H9 (cell line): ENCODE results near the gene SLC22A5. TPM values are rescaled to one million over a fixed set of nuclear protein-coding genes. Genes with fewer than 3 reads are reported as not detected.

Experiments
- DNase-seq: peaks from one replicate; pipeline ENCODE4 v3.0.0-alpha.2; 2017
- H2AFZ ChIP-seq: one replicate; pipeline ENCODE4 v1.6.1; 2013; ENCODE audit warnings: mild to moderate bottlenecking, low read length, control low read depth, moderate library complexity
- H2AK5ac ChIP-seq: 2 replicates; pipeline ENCODE4 v1.6.1; 2013; ENCODE audit warnings: low read length, control low read depth, mixed read lengths; ENCODE audit not compliant: insufficient read length
- H2BK120ac ChIP-seq: one replicate; pipeline ENCODE4 v1.6.1; 2013; ENCODE audit warnings: low read depth, mild to moderate bottlenecking, low read length, control low read depth, inconsistent platforms; ENCODE audit not compliant: poor library complexity, severe bottlenecking
- H2BK12ac ChIP-seq: 2 replicates; pipeline ENCODE4 v1.6.1; 2013; ENCODE audit warnings: low read length, control low read depth, mixed read lengths, low read depth; ENCODE audit not compliant: insufficient read length
- H2BK15ac ChIP-seq: 2 replicates; pipeline ENCODE4 v1.6.1; 2013; ENCODE audit warnings: low read depth, low read length, control low read depth
- H2BK20ac ChIP-seq: one replicate; pipeline ENCODE4 v1.6.1; 2013; ENCODE audit warnings: low read depth, mild to moderate bottlenecking, low read length, control low read depth, inconsistent platforms; ENCODE audit not compliant: poor library complexity, severe bottlenecking
- H2BK5ac ChIP-seq: 2 replicates; pipeline ENCODE4 v1.6.1; 2013; ENCODE audit warnings: low read length, control low read depth, mixed read lengths; ENCODE audit not compliant: insufficient read length
- H3K14ac ChIP-seq: 2 replicates; pipeline ENCODE4 v1.6.1; 2013; ENCODE audit warnings: low read length, control low read depth; ENCODE audit not compliant: insufficient read depth
- H3K18ac ChIP-seq: 2 replicates; pipeline ENCODE4 v1.6.1; 2013; ENCODE audit warnings: low read depth, mild to moderate bottlenecking, mixed read lengths, low read length, control low read depth; ENCODE audit not compliant: insufficient read length
- H3K23ac ChIP-seq: 2 replicates; pipeline ENCODE4 v1.6.1; 2013; ENCODE audit warnings: low read length, control low read depth, mixed read lengths, low read depth; ENCODE audit not compliant: insufficient read length
- H3K23me2 ChIP-seq: 2 replicates; pipeline ENCODE4 v1.6.1; 2013; ENCODE audit warnings: low read depth, mild to moderate bottlenecking, mixed read lengths, low read length, control low read depth; ENCODE audit not compliant: insufficient read length, poor library complexity, severe bottlenecking
- H3K27ac ChIP-seq: 2 replicates; pipeline ENCODE4 v1.5.1; 2013; ENCODE audit warnings: low read length, control low read depth, mixed read lengths, low read depth; ENCODE audit not compliant: insufficient read length
- H3K27me3 ChIP-seq: 2 replicates; pipeline ENCODE4 v1.6.1; 2013; ENCODE audit warnings: low read length, control low read depth, inconsistent platforms; ENCODE audit not compliant: insufficient read depth
- H3K4ac ChIP-seq: 2 replicates; pipeline ENCODE4 v1.6.1; 2013; ENCODE audit warnings: low read depth, mild to moderate bottlenecking, control low read depth, inconsistent platforms, low read length, moderate library complexity
- H3K4me1 ChIP-seq: 2 replicates; pipeline ENCODE4 v1.6.1; 2013; ENCODE audit warnings: low read length, control low read depth, inconsistent platforms; ENCODE audit not compliant: insufficient read depth
- H3K4me2 ChIP-seq: 2 replicates; pipeline ENCODE4 v1.6.1; 2013; ENCODE audit warnings: low read length, control low read depth, mixed read lengths; ENCODE audit not compliant: insufficient read length, insufficient read depth
- H3K56ac ChIP-seq: 2 replicates; pipeline ENCODE4 v1.6.1; 2013; ENCODE audit warnings: low read depth, mild to moderate bottlenecking, mixed read lengths, low read length, control low read depth; ENCODE audit not compliant: insufficient read length
- H3K79me1 ChIP-seq: 2 replicates; pipeline ENCODE4 v1.6.1; 2013; ENCODE audit warnings: low read depth, mild to moderate bottlenecking, moderate library complexity, low read length, control low read depth, inconsistent platforms; ENCODE audit not compliant: insufficient read depth, poor library complexity, severe bottlenecking
- H3K79me2 ChIP-seq: 2 replicates; pipeline ENCODE4 v1.6.1; 2013; ENCODE audit warnings: low read length, control low read depth, inconsistent platforms; ENCODE audit not compliant: insufficient read depth
- H3K9ac ChIP-seq: 2 replicates; pipeline ENCODE4 v1.6.1; 2013; ENCODE audit warnings: low read length, control low read depth, mixed read lengths; ENCODE audit not compliant: insufficient read length; ENCODE audit errors: extremely low read depth
- H3K9me3 ChIP-seq: one replicate; pipeline ENCODE4 v1.6.1; 2013; ENCODE audit warnings: low read depth, low read length, inconsistent platforms; ENCODE audit not compliant: control insufficient read depth
- H3T11ph ChIP-seq: one replicate; pipeline ENCODE4 v1.6.1; 2013; ENCODE audit warnings: mild to moderate bottlenecking, low read length, control low read depth, inconsistent platforms
- H4K20me1 ChIP-seq: one replicate; pipeline ENCODE4 v1.6.1; 2013; ENCODE audit not compliant: control insufficient read depth, insufficient read length, insufficient read depth
- H4K5ac ChIP-seq: 2 replicates; pipeline ENCODE4 v1.6.1; 2013; ENCODE audit warnings: low read depth, mild to moderate bottlenecking, mixed read lengths, low read length, control low read depth; ENCODE audit not compliant: insufficient read length
- H4K8ac ChIP-seq: replicated peaks from 2 replicates; pipeline ENCODE4 v1.6.1; 2013; ENCODE audit warnings: low read length, control low read depth, mixed read lengths, low read depth; ENCODE audit not compliant: insufficient read length
- H4K91ac ChIP-seq: 2 replicates; pipeline ENCODE4 v1.6.1; 2013; ENCODE audit warnings: low read depth, mild to moderate bottlenecking, moderate library complexity, mixed read lengths, low read length, control low read depth; ENCODE audit not compliant: insufficient read length
- H3K27ac Mint-ChIP-seq, 3 experiments: 2 replicates in 2 of 3; 3 replicates in 1 of 3; pipeline ENCODE4 v1.8.0; 2020 to 2021; ENCODE audit warnings: mixed read lengths in 3 of 3, mild to moderate bottlenecking in 1 of 3, moderate library complexity in 1 of 3
- H3K27me3 Mint-ChIP-seq: 2 replicates; pipeline ENCODE4 v1.8.0; 2021; ENCODE audit warnings: low read depth, mild to moderate bottlenecking, moderate library complexity, mixed read lengths
- H3K36me3 Mint-ChIP-seq, 3 experiments: 2 replicates in 2 of 3; 3 replicates in 1 of 3; pipeline ENCODE4 v1.8.0; 2020 to 2021; ENCODE audit warnings: low read depth in 3 of 3, mixed read lengths in 3 of 3; ENCODE audit not compliant: insufficient read depth in 1 of 3
- H3K4me1 Mint-ChIP-seq, 2 experiments: 2 replicates each; pipeline ENCODE4 v1.8.0; 2020; ENCODE audit warnings: mixed read lengths in 2 of 2
- H3K4me3 Mint-ChIP-seq, 2 experiments: 2 replicates in 1 of 2; 3 replicates in 1 of 2; pipeline ENCODE4 v1.8.0; 2020 to 2021; ENCODE audit warnings: mild to moderate bottlenecking in 2 of 2, mixed read lengths in 2 of 2, moderate library complexity in 1 of 2
- H3K9me3 Mint-ChIP-seq, 2 experiments: 2 replicates in 1 of 2; 3 replicates in 1 of 2; pipeline ENCODE4 v1.8.0; 2020; ENCODE audit warnings: mild to moderate bottlenecking in 2 of 2, mixed read lengths in 2 of 2, moderate library complexity in 1 of 2
- WGBS: extraction: QIAGEN DNeasy Blood & Tissue Kit; methylation state at CpG from one replicate; pipeline ENCODE4 v1.1.7; 2013; ENCODE audit warnings: missing lambda C conversion rate, low lambda C conversion rate, mixed read lengths; ENCODE audit not compliant: insufficient read length; ENCODE audit errors: extremely low coverage; 5-methylcytosine and 5-hydroxymethylcytosine counted together
- total RNA-seq: library from RNA; stranded (reverse); gene quantifications from 2 replicates; pipeline ENCODE4 v1.2.1, GENCODE V29; 2021
- TF ChIP-seq, protein P1 (sequence below): fragments of 200-600 bp; sonication (generic); conservative IDR thresholded peaks from 3 replicates; pipeline ENCODE4 v1.8.0; 2021; ENCODE audit warnings: antibody characterized with exemption, mild to moderate bottlenecking

Gene SLC22A5
- total RNA-seq, 1 experiment from 2014 or later = 3.4 TPM

DNA sequence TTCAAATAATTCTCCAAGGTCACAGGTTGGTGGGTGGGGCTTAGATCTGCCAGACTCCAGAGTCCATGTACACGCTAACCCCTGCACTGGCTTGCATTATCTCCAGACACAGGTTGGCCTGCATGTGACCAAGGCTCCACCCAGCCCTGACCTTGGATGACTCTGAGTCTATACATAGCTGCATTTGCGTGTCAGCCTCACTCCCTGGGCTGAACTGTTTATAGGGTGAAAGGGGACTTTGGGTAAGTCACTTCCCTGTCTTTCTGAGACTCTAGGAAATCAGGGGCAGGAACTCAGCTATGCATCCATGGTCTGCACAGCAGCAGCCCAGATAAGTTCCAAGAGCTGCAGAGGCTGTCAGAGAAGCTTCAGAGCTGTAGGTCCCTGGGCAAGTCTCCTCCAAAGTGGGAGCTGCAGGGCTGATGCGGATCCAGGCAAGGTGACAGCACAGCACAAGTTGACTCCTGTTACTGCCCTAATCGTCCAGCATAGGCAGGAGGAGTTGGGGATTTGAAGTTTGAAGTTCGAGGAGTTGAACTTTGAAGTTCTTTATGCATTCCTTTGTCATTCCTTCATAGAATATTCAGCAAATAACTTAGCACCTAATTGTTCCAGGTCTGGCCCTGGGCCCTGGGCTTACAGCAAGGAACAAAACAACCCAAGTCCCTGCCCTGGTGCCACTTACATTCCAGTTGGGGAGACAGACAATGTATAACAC, 53.4 kb downstream of the SLC22A5 start:
- Histone ChIP-seq H3K9ac (no peak overlapping the region), H2BK15ac (no peak overlapping the region), H2AK5ac (no peak overlapping the region), H3K4me1 (no peaks in the 10 kb centered on the region; the same call in 1 of the 2 replicates), H3K23ac (no peak overlapping the region), H3K9me3 (no peaks in the 10 kb centered on the region), H3K27me3 (no peaks in the 10 kb centered on the region), H2BK12ac (no peak overlapping the region), H3K4ac (no peak overlapping the region), H4K8ac (no peak overlapping the region), H3K56ac (no peak overlapping the region), H3K79me1 (no peaks in the 10 kb centered on the region), H4K91ac (no peak overlapping the region), H3K79me2 (no peaks in the 10 kb centered on the region), H3K4me2 (no peak overlapping the region), H2BK120ac (no peak overlapping the region), H3T11ph (no peak overlapping the region), H3K14ac (no peak overlapping the region), H3K23me2 (no peaks in the 10 kb centered on the region), H2BK5ac (no peak overlapping the region), H3K27ac (no peak overlapping the region), H3K18ac (no peak overlapping the region), H2BK20ac (no peak overlapping the region), H4K20me1 (no peaks in the 10 kb centered on the region), H2AFZ (no peak overlapping the region), H4K5ac (no peak overlapping the region)
- TF ChIP-seq, protein P1, sequence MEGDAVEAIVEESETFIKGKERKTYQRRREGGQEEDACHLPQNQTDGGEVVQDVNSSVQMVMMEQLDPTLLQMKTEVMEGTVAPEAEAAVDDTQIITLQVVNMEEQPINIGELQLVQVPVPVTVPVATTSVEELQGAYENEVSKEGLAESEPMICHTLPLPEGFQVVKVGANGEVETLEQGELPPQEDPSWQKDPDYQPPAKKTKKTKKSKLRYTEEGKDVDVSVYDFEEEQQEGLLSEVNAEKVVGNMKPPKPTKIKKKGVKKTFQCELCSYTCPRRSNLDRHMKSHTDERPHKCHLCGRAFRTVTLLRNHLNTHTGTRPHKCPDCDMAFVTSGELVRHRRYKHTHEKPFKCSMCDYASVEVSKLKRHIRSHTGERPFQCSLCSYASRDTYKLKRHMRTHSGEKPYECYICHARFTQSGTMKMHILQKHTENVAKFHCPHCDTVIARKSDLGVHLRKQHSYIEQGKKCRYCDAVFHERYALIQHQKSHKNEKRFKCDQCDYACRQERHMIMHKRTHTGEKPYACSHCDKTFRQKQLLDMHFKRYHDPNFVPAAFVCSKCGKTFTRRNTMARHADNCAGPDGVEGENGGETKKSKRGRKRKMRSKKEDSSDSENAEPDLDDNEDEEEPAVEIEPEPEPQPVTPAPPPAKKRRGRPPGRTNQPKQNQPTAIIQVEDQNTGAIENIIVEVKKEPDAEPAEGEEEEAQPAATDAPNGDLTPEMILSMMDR = no peak
- peaks cover 2% of the 10 kb centered on the region; the same call in 1 of the 2 replicates for H3K27me3 Mint-ChIP-seq
- peaks cover 28 to 30% of the 10 kb centered on the region in 2 experiments for H3K4me1 Mint-ChIP-seq
- H3K4me3 Mint-ChIP-seq = no peak overlapping the region
- H3K9me3 Mint-ChIP-seq = no peaks in the 10 kb centered on the region; a peak in 1 of 5 replicates
- DNase-seq = no peak
- H3K36me3 Mint-ChIP-seq = no peaks in the 10 kb centered on the region
- H3K27ac Mint-ChIP-seq = no peak overlapping the region
- WGBS = no CpG with 5 or more reads among the region's 5 CpGs
